Spleen (tissue), 11 donors: ENCODE data around the gene NUP214. TPM values are rescaled to one million over a fixed set of nuclear protein-coding genes. Genes with fewer than 3 reads are reported as not detected.
A peak's percentile ranks its signal among the peaks of the same experiment; 100 is the strongest.

Experiments used
- DNase-seq: peaks from one replicate; pipeline ENCODE4 v3.0.0-alpha.2; 2020
- H3K27ac ChIP-seq, 8 donors: fragments of 200-600 bp; sonication (generic) in 7 of 8; 1 replicate in 4 of 8; 2 replicates in 4 of 8; pipeline versions ENCODE4 v1.5.0 to v1.8.0; 2016 to 2021; ENCODE audit warnings: inconsistent platforms in 4 of 8, mild to moderate bottlenecking in 4 of 8, moderate library complexity in 1 of 8
- H3K27me3 ChIP-seq, 7 donors: fragments of 200-600 bp; sonication (generic) in 6 of 7; replicated peaks in 1 of 7; 1 replicate in 4 of 7; 2 replicates in 3 of 7; pipeline versions ENCODE4 v1.5.0 to v1.8.0; 2016 to 2021; ENCODE audit warnings: inconsistent platforms in 3 of 7, mild to moderate bottlenecking in 1 of 7
- H3K36me3 ChIP-seq, 6 donors: fragments of 200-600 bp; sonication (generic) in 5 of 6; 1 replicate in 4 of 6; 2 replicates in 2 of 6; pipeline versions ENCODE4 v1.5.0 to v1.8.0; 2016 to 2021; ENCODE audit warnings: inconsistent platforms in 2 of 6
- H3K4me1 ChIP-seq, 6 donors: fragments of 200-600 bp; sonication (generic) in 5 of 6; 1 replicate in 3 of 6; 2 replicates in 3 of 6; pipeline versions ENCODE4 v1.5.0 to v1.8.0; 2016 to 2021; ENCODE audit warnings: inconsistent platforms in 3 of 6
- H3K4me3 ChIP-seq, 8 donors: fragments of 200-600 bp; sonication (generic) in 7 of 8; 1 replicate in 4 of 8; 2 replicates in 4 of 8; pipeline versions ENCODE4 v1.5.0 to v1.8.0; 2016 to 2021; ENCODE audit warnings: inconsistent platforms in 4 of 8, mild to moderate bottlenecking in 4 of 8, moderate library complexity in 2 of 8
- H3K9me3 ChIP-seq, 8 donors: fragments of 200-600 bp; sonication (generic) in 7 of 8; 1 replicate in 4 of 8; 2 replicates in 4 of 8; pipeline versions ENCODE4 v1.5.0 to v1.8.0; 2016 to 2021; ENCODE audit warnings: inconsistent platforms in 4 of 8
- POLR2A ChIP-seq, 3 donors: fragments of 450-650 bp; IDR thresholded peaks; one replicate each; pipeline ENCODE4 v1.5.1; 2017; ENCODE audit warnings: antibody characterized with exemption in 3 of 3, mild to moderate bottlenecking in 1 of 3
- POLR2AphosphoS5 ChIP-seq, 3 donors: sonication (generic); formaldehyde crosslinking; IDR thresholded peaks; one replicate each; pipeline ENCODE4 v1.5.1; 2017; ENCODE audit warnings: antibody characterized with exemption in 3 of 3
- WGBS, 5 donors: extraction: QIAGEN DNeasy Blood & Tissue Kit in 3 of 5; methylation state at CpG; one replicate each; pipeline versions ENCODE4 v1.1.5 to v1.1.7; 2013 to 2018; 5-methylcytosine and 5-hydroxymethylcytosine counted together
- intact Hi-C: fragments of 100-400 bp; cut with DNase I; formaldehyde crosslinking; loops from one replicate; pipeline ENCODE4 v1.15.0; 2023; ENCODE audit warnings: low total_unique reads
- polyA plus RNA-seq, 3 donors: library from polyadenylated mRNA; stranded (reverse); fragments of 200-250 nt; gene quantifications; one replicate each; pipeline ENCODE4 v1.2.1, GENCODE V29; 2013
- total RNA-seq, 7 donors: library from RNA; depleted of rRNA in 3 of 7; stranded (reverse); fragments of >200 nt in 3 of 7; fragmentation: NEBNext Ultra II Directional in 4 of 7; extraction: Animal tissue kit (Norgen Biotek cat#: 25700) in 4 of 7; gene quantifications; one replicate each; pipeline versions ENCODE4 v1.1.0 to v1.2.1, GENCODE V29; 2016 to 2021
- TF ChIP-seq, protein P1 (sequence below), 11 experiments: fragments of 200-600 bp in 7 of 11; fragments of 450-650 bp in 4 of 11; sonication (generic) in 4 of 11; IDR thresholded peaks in 8 of 11; conservative IDR thresholded peaks in 3 of 11; 1 replicate in 7 of 11; 2 replicates in 4 of 11; pipeline versions ENCODE4 v1.4.0 to v1.8.0; 2016 to 2021; ENCODE audit warnings: antibody characterized with exemption in 11 of 11, inconsistent platforms in 4 of 11, mild to moderate bottlenecking in 1 of 11
- donor health status: healthy with polysubstance abuse.
- donor health status: DM: no; HTN: no; CAD: no; lungs with moderate emphysema.
- donor health status: DM: no; HTN: no; CAD: no.
- donor health status: Bipolar disorder and iron deficiency.
- donor health status: healthy.
- donor health status: DM: no; HTN: no; CAD: no.
- donor health status: DM: yes; HTN: yes; CAD: no.

NUP214 gene
- total and polyA plus RNA-seq, 10 donors = 21.4 to 182 (median 121) TPM

DNA sequence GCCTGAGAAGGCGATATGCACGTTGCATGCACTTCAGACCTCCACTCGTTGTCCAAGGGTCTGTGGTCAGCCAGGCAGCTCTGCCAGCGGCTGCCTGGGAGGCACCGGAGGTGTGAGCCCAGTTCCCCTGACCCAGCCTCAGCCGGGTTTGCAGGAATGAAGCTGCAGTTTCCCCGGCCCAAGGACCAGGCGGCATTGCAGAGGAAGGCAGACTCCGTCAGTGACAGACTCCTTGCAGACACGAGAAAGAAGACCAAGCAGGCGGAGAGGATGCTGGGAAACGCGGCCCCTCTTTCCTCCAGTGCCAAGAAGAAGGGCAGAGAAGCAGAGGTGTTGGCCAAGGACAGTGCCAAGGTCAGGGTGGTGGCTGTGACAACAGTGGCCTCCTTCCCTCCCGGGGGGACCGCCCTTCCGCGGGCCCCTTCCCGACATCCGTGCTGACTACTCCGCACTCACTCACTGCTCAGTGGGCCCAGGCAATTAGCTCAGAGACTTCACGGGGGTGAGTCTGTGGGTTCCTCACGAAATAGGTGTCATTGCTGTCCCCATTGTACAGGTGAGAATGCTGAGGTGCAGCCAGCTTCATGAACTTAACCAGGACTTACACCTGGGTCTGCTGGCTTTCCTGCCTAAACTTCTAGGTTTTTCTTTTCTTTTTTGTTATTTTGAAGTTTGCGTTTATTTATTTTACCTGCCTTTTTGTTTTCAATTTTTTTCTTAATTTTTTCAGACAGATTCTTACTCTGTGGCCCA, 39.8 kb upstream of the NUP214 start:
- H3K27me3 ChIP-seq = no peaks in the 10 kb centered on the region
- no peak for DNase-seq
- peak overlapping the region in 7 of 8 donors; percentile 32 to 69 (median 58) for H3K27ac ChIP-seq
- H3K36me3 ChIP-seq = peaks cover 0 to 21% (median 0%) of the 10 kb centered on the region in 6 donors
- H3K4me1 ChIP-seq = peaks cover 0 to 62% (median 14%) of the 10 kb centered on the region in 6 donors
- 51 to 81% (median 71%) methylated on average over 23 of the region's 23 CpGs for WGBS, 5 donors
- TF ChIP-seq, protein P1, sequence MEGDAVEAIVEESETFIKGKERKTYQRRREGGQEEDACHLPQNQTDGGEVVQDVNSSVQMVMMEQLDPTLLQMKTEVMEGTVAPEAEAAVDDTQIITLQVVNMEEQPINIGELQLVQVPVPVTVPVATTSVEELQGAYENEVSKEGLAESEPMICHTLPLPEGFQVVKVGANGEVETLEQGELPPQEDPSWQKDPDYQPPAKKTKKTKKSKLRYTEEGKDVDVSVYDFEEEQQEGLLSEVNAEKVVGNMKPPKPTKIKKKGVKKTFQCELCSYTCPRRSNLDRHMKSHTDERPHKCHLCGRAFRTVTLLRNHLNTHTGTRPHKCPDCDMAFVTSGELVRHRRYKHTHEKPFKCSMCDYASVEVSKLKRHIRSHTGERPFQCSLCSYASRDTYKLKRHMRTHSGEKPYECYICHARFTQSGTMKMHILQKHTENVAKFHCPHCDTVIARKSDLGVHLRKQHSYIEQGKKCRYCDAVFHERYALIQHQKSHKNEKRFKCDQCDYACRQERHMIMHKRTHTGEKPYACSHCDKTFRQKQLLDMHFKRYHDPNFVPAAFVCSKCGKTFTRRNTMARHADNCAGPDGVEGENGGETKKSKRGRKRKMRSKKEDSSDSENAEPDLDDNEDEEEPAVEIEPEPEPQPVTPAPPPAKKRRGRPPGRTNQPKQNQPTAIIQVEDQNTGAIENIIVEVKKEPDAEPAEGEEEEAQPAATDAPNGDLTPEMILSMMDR (IDR thresholded peaks at IDR 0.05 in 8 of 11, conservative IDR thresholded peaks at IDR 0.05 in 3 of 11) = no peak
- TF ChIP-seq POLR2AphosphoS5 (IDR thresholded peaks at IDR 0.05) (peak; percentile 44 to 69 (median 67)), POLR2A (IDR thresholded peaks at IDR 0.05) (no peak)
- H3K4me3 ChIP-seq = no peak overlapping the region
- no peaks in the 10 kb centered on the region for H3K9me3 ChIP-seq
- intact Hi-C loops = no loop called here

DNA sequence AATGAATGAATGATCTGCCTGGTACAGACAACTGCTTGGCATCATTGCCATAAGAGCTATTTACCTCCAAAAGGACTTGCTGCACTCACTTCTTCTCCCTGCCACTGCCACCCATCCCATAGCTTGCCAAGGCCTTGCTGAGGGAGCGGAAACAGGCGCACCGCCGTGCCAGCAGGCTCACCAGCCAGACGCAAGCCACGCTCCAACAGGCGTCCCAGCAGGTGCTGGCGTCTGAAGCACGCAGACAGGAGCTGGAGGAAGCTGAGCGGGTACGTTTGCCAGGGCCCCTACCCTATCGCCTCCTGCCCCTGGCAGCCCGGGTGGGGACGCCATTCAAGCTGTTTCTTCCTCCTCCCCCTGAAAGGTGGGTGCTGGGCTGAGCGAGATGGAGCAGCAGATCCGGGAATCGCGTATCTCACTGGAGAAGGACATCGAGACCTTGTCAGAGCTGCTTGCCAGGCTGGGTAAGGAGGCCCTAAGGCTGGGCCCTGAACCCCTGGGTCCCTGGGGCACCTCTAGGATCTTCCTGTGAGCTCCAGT, 38.0 kb upstream of the NUP214 start:
- Histone ChIP-seq H3K27me3 (no peaks in the 10 kb centered on the region), H3K4me1 (peaks cover 0 to 55% (median 15%) of the 10 kb centered on the region in 6 donors), H3K36me3 (peaks cover 0 to 34% (median 0%) of the 10 kb centered on the region in 6 donors), H3K27ac (peak overlapping the region in 5 of 8 donors; percentile 41 to 69 (median 60)), H3K4me3 (peak overlapping the region in 1 of 8 donors; percentile 9), H3K9me3 (no peaks in the 10 kb centered on the region)
- intact Hi-C loops = no loop called here
- WGBS, 5 donors = 66 to 80% (median 79%) methylated on average over 4 to 19 of the region's 19 CpGs
- DNase-seq = no peak
- TF ChIP-seq POLR2AphosphoS5 (IDR thresholded peaks at IDR 0.05) = peak; percentile 13 to 77 (median 73)
- TF ChIP-seq, protein P1 (IDR thresholded peaks at IDR 0.05 in 8 of 11, conservative IDR thresholded peaks at IDR 0.05 in 3 of 11) = no peak
- no peak for TF ChIP-seq POLR2A (IDR thresholded peaks at IDR 0.05)

DNA sequence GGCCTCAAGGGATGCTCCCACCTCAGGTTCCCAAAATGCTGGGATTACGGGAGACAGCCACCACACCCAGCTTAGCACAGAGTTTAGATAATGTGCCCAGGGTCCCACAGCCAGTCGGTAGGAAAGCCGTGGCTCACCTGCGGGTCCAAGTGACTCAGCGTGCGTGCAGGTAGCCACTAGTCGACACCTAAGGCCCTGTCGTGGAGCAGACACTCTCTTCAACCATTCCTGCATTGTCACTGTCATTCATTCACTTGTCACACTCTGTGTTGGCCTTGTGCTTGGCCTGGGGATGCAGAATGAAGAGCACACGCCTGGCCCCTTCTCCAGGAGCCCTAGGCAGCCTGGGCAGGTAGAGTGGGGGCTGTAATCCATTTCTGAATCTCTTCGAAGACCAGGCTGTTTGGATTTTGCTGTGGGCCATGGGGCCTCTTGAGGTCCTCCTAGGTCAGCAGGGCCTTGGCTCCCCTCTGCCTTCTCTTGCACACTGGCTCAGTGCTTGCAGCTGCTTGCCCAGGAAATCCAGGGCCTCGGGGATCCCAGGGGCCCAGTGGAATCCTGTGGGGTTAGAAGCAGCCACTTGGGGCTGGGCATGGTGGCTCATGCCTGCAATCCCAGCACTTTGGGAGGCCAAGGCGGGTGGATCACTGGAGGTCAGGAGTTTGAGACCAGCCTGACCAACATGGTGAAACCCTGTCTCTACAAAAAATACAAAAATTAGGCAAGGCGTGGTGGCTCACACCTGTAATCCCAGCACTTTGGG, 35.2 kb upstream of the NUP214 start:
- Histone ChIP-seq H3K9me3 (no peaks in the 10 kb centered on the region), H3K4me3 (no peak overlapping the region), H3K36me3 (peaks cover 0 to 34% (median 0%) of the 10 kb centered on the region in 6 donors), H3K27ac (no peak overlapping the region), H3K4me1 (peaks cover 0 to 50% (median 18%) of the 10 kb centered on the region in 6 donors), H3K27me3 (peaks cover 0 to 24% (median 2%) of the 10 kb centered on the region in 7 donors)
- intact Hi-C loops = no loop called here
- TF ChIP-seq, protein P1 (IDR thresholded peaks at IDR 0.05 in 8 of 11, conservative IDR thresholded peaks at IDR 0.05 in 3 of 11) = no peak
- no peak for TF ChIP-seq POLR2A (IDR thresholded peaks at IDR 0.05)
- TF ChIP-seq POLR2AphosphoS5 (IDR thresholded peaks at IDR 0.05) = no peak
- DNase-seq = no peak
- 80 to 92% (median 88%) methylated on average over 12 to 13 of the region's 13 CpGs for WGBS, 5 donors
